Measurements from ENCODE around the gene ZBTB8B.
"Not testable (repeated sequence)": the region's sequence is repeated elsewhere in the genome, so short reads cannot be mapped to it uniquely, and the experiment has no call there.

Gene ZBTB8B

GRCh38 chr1:32464716-32465577 lies at the start of gene ZBTB8B:
ZBTB8B (plus strand) TSS chr1:32465072; CDS start chr1:32470625, 5,553 bp downstream.
- H3K4me3 ChIP-seq (ENCODE audit: low read length): peak within 1 kb of the TSS; percentile 48
- no peak for TF ChIP-seq ZNF274 (IDR thresholded peaks at IDR 0.05; ENCODE audit: low read depth, low read length)

GRCh38 chr1:32421775-32422174 lies 43.1 kb upstream of the ZBTB8B start:
- H3K4me3 ChIP-seq (ENCODE audit: low read length): no peak overlapping the region
- no peak for TF ChIP-seq ZNF274 (IDR thresholded peaks at IDR 0.05; ENCODE audit: low read depth, low read length)

GRCh38 chr1:32426489-32427255 lies 38.2 kb upstream of the ZBTB8B start:
- no peak for TF ChIP-seq ZNF274 (IDR thresholded peaks at IDR 0.05; ENCODE audit: low read depth, low read length)
- no peak overlapping the region for H3K4me3 ChIP-seq (ENCODE audit: low read length)

- TF ChIP-seq ZNF274 (IDR thresholded peaks at IDR 0.05; ENCODE audit: low read depth, low read length): no peak
- no peak overlapping the region for H3K4me3 ChIP-seq (ENCODE audit: low read length)
Observed at GRCh38 chr1:32427264-32427963, 37.5 kb upstream of the ZBTB8B start.

DNA sequence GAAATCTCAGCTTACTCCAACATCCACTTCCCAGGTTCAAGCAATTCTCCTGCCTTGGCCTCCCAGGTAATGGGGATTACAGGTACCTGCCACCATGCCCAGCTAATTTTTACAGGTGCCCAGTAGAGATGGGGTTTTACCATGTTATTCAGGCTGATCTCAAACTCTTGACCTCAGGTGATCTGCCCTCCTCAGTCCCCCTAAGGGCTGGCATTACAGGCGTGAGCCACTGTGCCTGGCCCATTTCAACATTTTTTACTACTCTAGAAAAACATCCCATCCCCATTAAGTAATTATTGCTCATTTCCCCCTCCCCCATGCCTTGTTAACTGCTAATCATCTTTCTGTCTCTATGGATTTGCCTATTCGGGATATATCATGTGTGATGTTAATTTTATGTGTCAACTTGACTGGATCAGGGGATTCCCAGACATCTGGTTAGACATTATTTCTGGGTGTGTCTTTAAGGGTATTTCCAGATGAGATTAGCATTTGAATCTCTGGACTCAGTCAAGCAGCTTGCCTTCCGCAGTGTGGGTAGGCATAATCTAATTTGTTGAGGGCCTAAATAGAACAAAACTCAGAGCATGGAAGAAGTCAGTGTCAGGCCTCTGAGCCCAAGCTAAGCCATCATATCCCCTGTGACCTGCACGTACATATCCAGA lies 33.0 kb upstream of the ZBTB8B start:
- H3K4me3 ChIP-seq (ENCODE audit: low read length): no peak overlapping the region
- no peak for TF ChIP-seq ZNF274 (IDR thresholded peaks at IDR 0.05; ENCODE audit: low read depth, low read length)

DNA sequence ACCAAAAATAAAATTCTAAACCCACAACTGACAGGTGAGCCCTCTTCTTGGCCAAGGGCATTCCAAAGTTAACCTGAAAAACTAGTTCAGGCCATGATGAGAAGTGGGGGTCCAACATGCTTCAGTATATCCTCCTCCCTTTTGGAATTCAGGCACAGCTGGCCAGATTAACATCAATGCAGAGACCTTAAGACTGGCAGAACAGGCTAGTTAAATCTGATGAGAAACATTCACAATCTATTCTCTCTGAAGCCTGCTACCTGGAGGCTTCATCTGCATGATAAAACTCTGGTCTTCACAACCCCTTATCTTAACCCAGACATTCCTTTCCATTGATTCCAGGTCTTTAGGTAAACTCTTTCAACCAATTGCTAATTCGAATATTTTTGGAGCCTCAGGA lies 26.7 kb upstream of the ZBTB8B start:
- no peak overlapping the region for H3K4me3 ChIP-seq (ENCODE audit: low read length)
- no peak for TF ChIP-seq ZNF274 (IDR thresholded peaks at IDR 0.05; ENCODE audit: low read depth, low read length)

DNA sequence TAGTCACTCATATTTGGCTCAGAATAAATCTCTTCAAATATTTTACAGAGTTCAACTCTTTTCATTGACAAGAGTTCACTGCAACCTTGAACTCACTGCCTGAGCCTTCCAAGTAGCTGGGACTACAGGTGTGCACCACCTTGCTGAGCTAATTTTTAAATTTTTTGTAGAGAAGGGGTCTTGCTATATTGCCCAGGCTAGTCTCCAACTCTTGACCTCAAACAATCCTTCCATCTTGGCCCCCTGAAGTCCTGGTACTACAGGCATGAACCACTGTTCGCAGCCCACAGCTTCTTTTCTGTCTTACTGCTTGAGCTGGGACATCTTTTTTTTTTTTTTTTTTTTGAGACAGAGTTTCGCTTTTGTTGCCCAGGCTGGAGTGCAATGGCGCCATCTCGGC lies 26.1 kb upstream of the ZBTB8B start:
- not testable (repeated sequence) for H3K4me3 ChIP-seq (ENCODE audit: low read length)

GRCh38 chr1:32441467-32441866 lies 23.4 kb upstream of the ZBTB8B start:
- H3K4me3 ChIP-seq (ENCODE audit: low read length): not testable (repeated sequence)

GRCh38 chr1:32447469-32448185 lies 17.2 kb upstream of the ZBTB8B start:
- no peak for TF ChIP-seq ZNF274 (IDR thresholded peaks at IDR 0.05; ENCODE audit: low read depth, low read length)
- H3K4me3 ChIP-seq (ENCODE audit: low read length): no peak overlapping the region

GRCh38 chr1:32448186-32448772 lies 16.6 kb upstream of the ZBTB8B start:
- H3K4me3 ChIP-seq (ENCODE audit: low read length): not testable (repeated sequence)

GRCh38 chr1:32448773-32449456 lies 16.0 kb upstream of the ZBTB8B start:
- H3K4me3 ChIP-seq (ENCODE audit: low read length): no peak overlapping the region

GRCh38 chr1:32449457-32449831 lies 15.4 kb upstream of the ZBTB8B start:
- not testable (repeated sequence) for H3K4me3 ChIP-seq (ENCODE audit: low read length)

More at GRCh38 chr1:32448773-32449456, 16.0 kb upstream of the ZBTB8B start:
- no peak for TF ChIP-seq ZNF274 (IDR thresholded peaks at IDR 0.05; ENCODE audit: low read depth, low read length)

DNA sequence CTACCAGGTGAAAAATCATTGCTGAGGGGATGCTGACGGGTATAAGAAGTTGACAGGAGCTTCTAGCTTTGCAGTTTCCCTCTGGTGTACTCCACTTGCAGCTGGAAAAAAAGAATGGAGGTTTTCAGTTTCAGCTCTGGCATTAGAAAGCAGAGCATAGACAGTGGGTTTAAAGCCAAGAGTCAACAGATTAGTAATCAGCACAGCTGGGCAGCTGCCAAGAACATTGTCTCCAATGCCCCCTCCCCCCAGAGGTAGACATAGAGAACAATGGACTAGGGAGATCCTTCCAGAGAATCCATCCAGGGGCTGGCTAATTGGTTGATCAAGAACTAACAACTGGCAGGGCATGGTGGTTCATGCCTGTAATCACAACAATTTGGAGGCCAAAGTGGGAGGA lies 10.1 kb upstream of the ZBTB8B start:
- H3K4me3 ChIP-seq (ENCODE audit: low read length): no peak overlapping the region
- no peak for TF ChIP-seq ZNF274 (IDR thresholded peaks at IDR 0.05; ENCODE audit: low read depth, low read length)

Data from GM08714 (cell line).